ENCODE data around the gene MMP15. TPM values are rescaled to one million over a fixed set of nuclear protein-coding genes. Genes with fewer than 3 reads are reported as not detected.

MMP15 gene
- total and polyA plus RNA-seq, 2 of the 13 experiments (the other 11 are each of a cell fraction or from before 2014, with no cell fraction given) = 35.2 to 44.9 TPM

GRCh38 chr16:58032710-58033293, 7.2 kb downstream of the MMP15 start (continued):
- TF ChIP-seq CSRNP2 (CRISPR knock-in tag; conservative IDR thresholded peaks at IDR 0.05; ENCODE audit: low read depth) (no peak), NR2F1 (CRISPR knock-in tag; IDR thresholded peaks at IDR 0.05) (no peak), ZMYM4 (CRISPR knock-in tag; IDR thresholded peaks at IDR 0.05) (peak; percentile 17; the same call in 1 of the 2 replicates), MED1 (CRISPR knock-in tag; IDR thresholded peaks at IDR 0.05) (no peak), HES4 (CRISPR knock-in tag; IDR thresholded peaks at IDR 0.05; ENCODE audit: borderline replicate concordance) (no peak), GATAD2A (CRISPR knock-in tag; IDR thresholded peaks at IDR 0.05) (0 out of 2 replicates have a peak, but pooled peaks have one; percentile 32), YEATS4 (CRISPR knock-in tag; IDR thresholded peaks at IDR 0.05; ENCODE audit: borderline replicate concordance) (0 out of 2 replicates have a peak, but pooled peaks have one; percentile 17), NFKB2 (CRISPR knock-in tag; IDR thresholded peaks at IDR 0.05; ENCODE audit: borderline replicate concordance) (0 out of 2 replicates have a peak, but pooled peaks have one; percentile 14), ZFY (CRISPR knock-in tag; IDR thresholded peaks at IDR 0.05) (peak; percentile 10; the same call in 1 of the 2 replicates), ATF4 (CRISPR knock-in tag; IDR thresholded peaks at IDR 0.05) (no peak)

Data from HepG2 (cell line).